ENCODE results near the gene AEBP1.
A peak's percentile ranks its signal among the peaks of the same experiment; 100 is the strongest.

Gene AEBP1

DNA sequence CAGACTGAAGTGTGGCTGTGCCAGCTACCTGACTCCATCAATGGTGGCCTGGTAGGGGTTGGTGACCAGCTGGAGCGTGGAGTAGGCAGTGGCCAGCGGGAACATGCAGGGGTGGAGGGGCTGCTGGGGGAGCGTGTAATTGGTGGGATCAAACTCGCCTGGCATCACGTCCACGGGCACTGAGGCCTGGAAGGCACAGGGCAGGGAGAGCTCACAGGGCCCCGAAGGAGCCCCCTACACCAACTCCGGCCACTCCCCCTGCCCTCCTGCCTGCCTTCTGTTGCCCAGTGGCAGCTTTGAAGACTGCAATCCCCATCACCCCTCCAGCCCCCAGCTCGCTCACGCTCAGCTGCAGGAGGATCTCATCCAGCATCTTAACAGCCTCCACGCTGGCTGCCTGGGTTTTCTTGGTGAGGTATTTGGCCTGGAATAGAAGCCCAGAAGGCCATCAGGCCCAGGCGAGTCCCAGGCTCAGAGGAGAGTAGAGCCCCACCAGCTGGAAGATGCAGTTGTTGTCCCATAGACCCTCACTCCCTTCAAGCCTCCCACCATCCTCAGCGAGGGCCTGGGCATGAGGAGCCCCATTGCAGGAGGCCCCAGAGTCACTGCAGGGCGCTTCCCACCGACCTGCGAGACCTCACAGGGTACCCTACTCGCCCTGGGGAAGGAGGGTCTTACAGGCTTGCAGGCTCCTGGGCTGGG, 12.1 kb downstream of the AEBP1 start:
- Histone ChIP-seq H4K91ac (ENCODE audit: low read length) (no peak overlapping the region), H3K4ac (ENCODE audit: low read depth in 1 of 2, low read length in 2 of 2) (no peak overlapping the region), H2BK12ac (ENCODE audit: low read length in 2 of 2) (no peak overlapping the region), H3K23ac (ENCODE audit: low read length in 2 of 2) (no peak overlapping the region), H3K4me3 (ENCODE audit: insufficient read depth in 1 of 2, low read depth in 1 of 2, low read length in 2 of 2) (no peak overlapping the region), H3K4me2 (ENCODE audit: low read length, poor library complexity, severe bottlenecking) (no peak overlapping the region), H2BK120ac (ENCODE audit: low read depth, low read length) (no peak overlapping the region), H3K18ac (ENCODE audit: low read depth in 1 of 2, low read length in 2 of 2) (no peak overlapping the region), H3K79me1 (replicated peaks; ENCODE audit: low read length, poor library complexity, severe bottlenecking) (peaks cover 45% of the 10 kb centered on the region), H3K27ac (ENCODE audit: low read length, poor library complexity, severe bottlenecking) (no peak overlapping the region), H2AK5ac (ENCODE audit: low read length, severe bottlenecking) (no peak overlapping the region), H3K36me3 (ENCODE audit: control insufficient read depth in 1 of 2, insufficient read depth in 2 of 2, low read depth in 1 of 2, low read length in 2 of 2) (peaks cover 91 to 92% of the 10 kb centered on the region in 2 experiments), H4K8ac (ENCODE audit: low read length) (no peak overlapping the region), H2BK5ac (ENCODE audit: low read depth, low read length, poor library complexity, severe bottlenecking) (no peak overlapping the region), H2AFZ (ENCODE audit: low read depth, low read length) (no peak overlapping the region), H2BK15ac (ENCODE audit: low read depth, poor library complexity, severe bottlenecking) (no peak overlapping the region), H3K4me1 (ENCODE audit: control insufficient read depth, insufficient read depth, low read depth, low read length) (peaks cover 17% of the 10 kb centered on the region), H3K27me3 (ENCODE audit: control insufficient read depth in 1 of 2, insufficient read depth in 1 of 2, low read length in 2 of 2) (no peaks in the 10 kb centered on the region), H3K14ac (ENCODE audit: low read length in 2 of 2) (no peak overlapping the region), H3K9me3 (ENCODE audit: control insufficient read depth, low read length) (no peaks in the 10 kb centered on the region), H3K9ac (ENCODE audit: low read length) (no peak overlapping the region)
- DNase-seq, result no peak
- 94% methylated on average over 17 of the region's 17 CpGs for WGBS

DNA sequence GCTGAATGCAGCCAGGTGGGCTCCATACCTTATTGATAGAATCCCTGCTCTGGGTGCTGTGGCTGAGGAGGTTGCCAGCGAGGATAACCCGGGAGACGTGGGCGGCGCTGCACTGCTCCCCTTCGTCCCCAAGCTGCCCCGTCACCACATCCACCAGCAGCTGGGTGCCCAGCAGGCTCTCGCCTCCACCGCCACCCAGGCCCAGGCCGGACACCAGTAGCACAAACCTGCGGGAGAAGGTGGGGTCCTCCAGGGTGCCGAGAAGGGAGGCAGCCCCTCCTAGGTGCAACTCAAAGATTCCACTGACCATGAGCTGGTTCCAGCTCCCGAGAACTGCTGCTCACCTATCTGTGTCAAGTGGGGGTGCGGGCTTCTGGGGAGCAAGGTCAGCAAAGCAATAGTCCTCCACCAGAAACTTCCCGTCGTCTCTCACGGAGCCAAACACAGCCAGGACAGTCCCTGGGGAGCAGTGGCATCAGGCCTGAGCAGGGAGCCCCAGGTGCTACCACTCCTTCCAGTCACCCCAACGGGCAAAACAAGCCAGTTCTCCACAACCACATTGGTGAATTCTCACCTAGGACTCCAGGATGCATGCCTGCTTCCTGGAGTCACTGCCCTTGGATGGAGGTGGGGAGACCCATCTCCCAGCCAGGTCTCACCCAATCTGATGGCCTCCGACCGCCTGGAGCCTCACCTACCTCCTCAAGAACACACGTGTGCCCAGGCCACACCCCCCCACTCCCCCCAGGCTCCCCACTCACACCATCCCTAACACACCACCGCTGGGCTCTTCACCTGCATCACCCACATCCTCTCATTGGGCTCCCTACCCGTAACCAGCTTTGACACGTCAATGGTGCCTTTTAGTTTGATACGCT, 12.9 kb downstream of the AEBP1 start:
- no peak overlapping the region for H2AK5ac ChIP-seq (ENCODE audit: low read length, severe bottlenecking)
- H3K79me1 ChIP-seq (replicated peaks; ENCODE audit: low read length, poor library complexity, severe bottlenecking), result peaks cover 47% of the 10 kb centered on the region
- no peak overlapping the region for H2BK15ac ChIP-seq (ENCODE audit: low read depth, poor library complexity, severe bottlenecking)
- no peak overlapping the region for H3K14ac ChIP-seq (ENCODE audit: low read length in 2 of 2)
- H3K18ac ChIP-seq (ENCODE audit: low read depth in 1 of 2, low read length in 2 of 2), result no peak overlapping the region
- no peak overlapping the region for H3K4me3 ChIP-seq (ENCODE audit: insufficient read depth in 1 of 2, low read depth in 1 of 2, low read length in 2 of 2)
- H3K27me3 ChIP-seq (ENCODE audit: control insufficient read depth in 1 of 2, insufficient read depth in 1 of 2, low read length in 2 of 2), result no peaks in the 10 kb centered on the region
- H3K9me3 ChIP-seq (ENCODE audit: control insufficient read depth, low read length), result no peaks in the 10 kb centered on the region
- peaks cover 18% of the 10 kb centered on the region for H3K4me1 ChIP-seq (ENCODE audit: control insufficient read depth, insufficient read depth, low read depth, low read length)
- H2AFZ ChIP-seq (ENCODE audit: low read depth, low read length), result no peak overlapping the region
- H3K4me2 ChIP-seq (ENCODE audit: low read length, poor library complexity, severe bottlenecking), result no peak overlapping the region
- H3K36me3 ChIP-seq (ENCODE audit: control insufficient read depth in 1 of 2, insufficient read depth in 2 of 2, low read depth in 1 of 2, low read length in 2 of 2), result peaks cover 90 to 91% of the 10 kb centered on the region in 2 experiments
- no peak overlapping the region for H3K23ac ChIP-seq (ENCODE audit: low read length in 2 of 2)
- H2BK120ac ChIP-seq (ENCODE audit: low read depth, low read length), result no peak overlapping the region
- 95% methylated on average over 25 of the region's 25 CpGs for WGBS
- no peak overlapping the region for H4K8ac ChIP-seq (ENCODE audit: low read length)
- H4K91ac ChIP-seq (ENCODE audit: low read length), result no peak overlapping the region
- H3K9ac ChIP-seq (ENCODE audit: low read length), result no peak overlapping the region
- no peak overlapping the region for H2BK5ac ChIP-seq (ENCODE audit: low read depth, low read length, poor library complexity, severe bottlenecking)
- no peak overlapping the region for H3K27ac ChIP-seq (ENCODE audit: low read length, poor library complexity, severe bottlenecking)
- no peak overlapping the region for H3K4ac ChIP-seq (ENCODE audit: low read depth in 1 of 2, low read length in 2 of 2)
- no peak overlapping the region for H2BK12ac ChIP-seq (ENCODE audit: low read length in 2 of 2)
- DNase-seq, result no peak

DNA sequence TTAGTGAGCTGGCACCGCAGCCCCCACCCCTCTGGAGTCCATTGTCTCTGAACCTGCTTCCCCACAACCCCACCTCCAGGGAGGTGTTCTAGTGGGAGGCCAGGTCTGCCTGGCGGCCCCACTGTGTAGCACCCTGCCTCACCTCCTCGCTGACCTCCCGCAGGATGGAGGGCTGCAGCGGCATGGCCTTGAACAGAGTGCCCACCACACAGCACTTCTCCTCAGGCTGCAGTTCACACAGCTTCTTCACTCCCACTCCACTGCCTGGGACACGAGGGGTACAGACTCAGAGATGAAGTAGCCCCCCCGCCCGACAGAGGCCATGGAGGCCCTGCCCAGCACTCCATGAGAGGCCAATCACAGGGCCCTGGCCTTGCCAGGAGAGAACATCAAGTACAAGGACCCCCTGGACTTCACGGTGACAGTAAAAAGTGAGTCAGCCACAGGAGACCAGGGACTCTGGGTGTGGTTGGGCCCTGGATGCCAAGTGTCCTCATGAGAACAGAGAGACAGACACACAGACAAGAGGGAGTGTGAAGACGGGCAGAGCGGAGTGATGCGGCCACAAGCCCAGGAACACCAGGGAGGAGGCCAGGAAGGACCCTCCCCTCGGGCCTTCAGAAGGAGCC, 13.8 kb downstream of the AEBP1 start:
- Histone ChIP-seq H2AFZ (ENCODE audit: low read depth, low read length) (no peak overlapping the region), H3K4me2 (ENCODE audit: low read length, poor library complexity, severe bottlenecking) (no peak overlapping the region), H2BK5ac (ENCODE audit: low read depth, low read length, poor library complexity, severe bottlenecking) (no peak overlapping the region), H3K14ac (ENCODE audit: low read length in 2 of 2) (no peak overlapping the region), H2BK15ac (ENCODE audit: low read depth, poor library complexity, severe bottlenecking) (no peak overlapping the region), H3K9ac (ENCODE audit: low read length) (peak overlapping the region; percentile 18), H2AK5ac (ENCODE audit: low read length, severe bottlenecking) (no peak overlapping the region), H3K9me3 (ENCODE audit: control insufficient read depth, low read length) (no peaks in the 10 kb centered on the region), H3K18ac (ENCODE audit: low read depth in 1 of 2, low read length in 2 of 2) (no peak overlapping the region), H2BK12ac (ENCODE audit: low read length in 2 of 2) (no peak overlapping the region), H3K36me3 (ENCODE audit: control insufficient read depth in 1 of 2, insufficient read depth in 2 of 2, low read depth in 1 of 2, low read length in 2 of 2) (peaks cover 81 to 84% of the 10 kb centered on the region in 2 experiments), H2BK120ac (ENCODE audit: low read depth, low read length) (no peak overlapping the region), H3K4ac (ENCODE audit: low read depth in 1 of 2, low read length in 2 of 2) (no peak overlapping the region), H3K4me1 (ENCODE audit: control insufficient read depth, insufficient read depth, low read depth, low read length) (peaks cover 17% of the 10 kb centered on the region), H3K27me3 (ENCODE audit: control insufficient read depth in 1 of 2, insufficient read depth in 1 of 2, low read length in 2 of 2) (no peaks in the 10 kb centered on the region), H3K23ac (ENCODE audit: low read length in 2 of 2) (no peak overlapping the region), H3K27ac (ENCODE audit: low read length, poor library complexity, severe bottlenecking) (no peak overlapping the region), H4K8ac (ENCODE audit: low read length) (no peak overlapping the region), H3K4me3 (ENCODE audit: insufficient read depth in 1 of 2, low read depth in 1 of 2, low read length in 2 of 2) (no peak overlapping the region), H3K79me1 (replicated peaks; ENCODE audit: low read length, poor library complexity, severe bottlenecking) (peaks cover 49% of the 10 kb centered on the region), H4K91ac (ENCODE audit: low read length) (no peak overlapping the region)
- no peak for DNase-seq
- WGBS, result 96% methylated on average over 13 of the region's 13 CpGs

DNA sequence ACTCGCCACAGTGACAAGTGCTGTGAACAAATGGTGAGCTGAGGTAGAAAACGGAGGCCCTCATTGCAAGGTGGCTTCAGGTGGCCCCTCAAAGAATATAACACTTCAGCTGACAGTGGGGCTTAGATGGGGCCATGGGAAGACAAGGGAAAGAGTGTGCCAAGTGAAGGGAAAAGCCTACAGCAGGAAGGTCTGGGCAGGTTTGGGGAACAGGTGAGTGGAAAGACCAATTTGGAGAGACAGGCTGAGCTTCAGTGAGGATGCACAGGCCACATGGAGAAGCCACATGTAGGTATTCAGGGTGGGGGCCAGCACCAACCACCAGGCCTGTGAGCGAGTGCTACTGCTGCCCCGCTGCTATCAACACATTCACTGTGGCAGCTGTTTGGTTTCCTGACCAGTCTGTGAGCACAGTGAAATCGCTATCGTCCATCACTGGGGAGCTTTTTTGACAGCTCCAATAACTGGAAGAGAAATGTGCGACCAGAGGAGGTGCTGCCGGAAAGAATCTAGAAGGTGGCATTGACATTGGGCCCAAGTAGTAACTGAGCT, 15.8 kb downstream of the AEBP1 start:
- Histone ChIP-seq H3K23ac (ENCODE audit: low read length in 2 of 2) (no peak overlapping the region), H3K4me3 (ENCODE audit: insufficient read depth in 1 of 2, low read depth in 1 of 2, low read length in 2 of 2) (no peak overlapping the region), H2BK5ac (ENCODE audit: low read depth, low read length, poor library complexity, severe bottlenecking) (no peak overlapping the region), H4K91ac (ENCODE audit: low read length) (no peak overlapping the region), H2BK12ac (ENCODE audit: low read length in 2 of 2) (no peak overlapping the region), H3K18ac (ENCODE audit: low read depth in 1 of 2, low read length in 2 of 2) (no peak overlapping the region), H2BK120ac (ENCODE audit: low read depth, low read length) (no peak overlapping the region), H3K36me3 (ENCODE audit: control insufficient read depth in 1 of 2, insufficient read depth in 2 of 2, low read depth in 1 of 2, low read length in 2 of 2) (peaks cover 61 to 66% of the 10 kb centered on the region in 2 experiments), H3K79me1 (replicated peaks; ENCODE audit: low read length, poor library complexity, severe bottlenecking) (peaks cover 50% of the 10 kb centered on the region), H3K27me3 (ENCODE audit: control insufficient read depth in 1 of 2, insufficient read depth in 1 of 2, low read length in 2 of 2) (no peaks in the 10 kb centered on the region), H2BK15ac (ENCODE audit: low read depth, poor library complexity, severe bottlenecking) (no peak overlapping the region), H3K9ac (ENCODE audit: low read length) (no peak overlapping the region), H4K8ac (ENCODE audit: low read length) (no peak overlapping the region), H3K4me1 (ENCODE audit: control insufficient read depth, insufficient read depth, low read depth, low read length) (peaks cover 20% of the 10 kb centered on the region), H3K27ac (ENCODE audit: low read length, poor library complexity, severe bottlenecking) (no peak overlapping the region), H2AFZ (ENCODE audit: low read depth, low read length) (no peak overlapping the region), H2AK5ac (ENCODE audit: low read length, severe bottlenecking) (no peak overlapping the region), H3K4ac (ENCODE audit: low read depth in 1 of 2, low read length in 2 of 2) (no peak overlapping the region), H3K9me3 (ENCODE audit: control insufficient read depth, low read length) (no peaks in the 10 kb centered on the region), H3K14ac (ENCODE audit: low read length in 2 of 2) (no peak overlapping the region), H3K4me2 (ENCODE audit: low read length, poor library complexity, severe bottlenecking) (no peak overlapping the region)
- DNase-seq, result no peak
- 97% methylated on average over 8 of the region's 8 CpGs for WGBS

Measured in mesenchymal stem cell (in vitro differentiated cells and primary cell).